Panc1 (cell line): Measurements from ENCODE around the gene RHEB. TPM values are rescaled to one million over a fixed set of nuclear protein-coding genes. Genes with fewer than 3 reads are reported as not detected.
A peak's percentile ranks its signal among the peaks of the same experiment; 100 is the strongest.

ENCODE experiments used
- ATAC-seq: fragments of 200-7000 bp; cut with Tn5 transposase; 2 replicates; pipeline ENCODE4 v1.9.1; 2020; ENCODE audit warnings: mild to moderate bottlenecking, moderate library complexity
- BruUV-seq: library from RNA; stranded (reverse); fragments of 400-500 nt; replicated peaks from 2 replicates; lab custom pipeline; 2021; lab: Mats Ljungman, UMichigan
- CTCF ChIA-PET: fragments of 300-600 bp; sonication (Branson Sonifier 250); formaldehyde crosslinking; loops from one replicate; lab custom pipeline; 2022; ENCODE audit warnings: antibody characterized with exemption; lab: Charles Lee
- POLR2A ChIA-PET: fragments of 300-600 bp; sonication (Branson Sonifier 250); formaldehyde crosslinking; loops from one replicate; lab custom pipeline; 2022; ENCODE audit warnings: antibody characterized with exemption; lab: Charles Lee
- DNase-seq: peaks from one replicate; pipeline ENCODE4 v3.0.0-alpha.2; 2010; ENCODE audit warnings: low read depth, low spot score
- H3K27ac ChIP-seq: 2 replicates; pipeline ENCODE4 v1.5.1; 2011; ENCODE audit warnings: mild to moderate bottlenecking, low read length, inconsistent platforms
- H3K27me3 ChIP-seq: fragments of 200-500 bp; sonication (Bioruptor generic); 2 replicates; pipeline ENCODE4 v1.6.0; 2014; ENCODE audit warnings: low read length, inconsistent platforms; ENCODE audit not compliant: control insufficient read depth, insufficient read depth
- H3K36me3 ChIP-seq: fragments of 200-500 bp; sonication (Bioruptor generic); 2 replicates; pipeline ENCODE4 v1.5.1; 2014; ENCODE audit warnings: inconsistent platforms, mild to moderate bottlenecking, low read length, moderate library complexity; ENCODE audit not compliant: control insufficient read depth, insufficient read depth
- H3K4me1 ChIP-seq: 2 replicates; pipeline ENCODE4 v1.5.1; 2011; ENCODE audit warnings: inconsistent platforms, mild to moderate bottlenecking, low read length, moderate library complexity; ENCODE audit not compliant: control insufficient read depth, insufficient read depth
- H3K4me3 ChIP-seq, 2 experiments: 2 replicates each; pipeline ENCODE4 v1.5.1; 2011 to 2012; ENCODE audit warnings: low read depth in 2 of 2, low read length in 2 of 2, mild to moderate bottlenecking in 2 of 2, inconsistent platforms in 1 of 2, moderate library complexity in 1 of 2
- H3K9me3 ChIP-seq: fragments of 200-500 bp; sonication (Bioruptor generic); 2 replicates; pipeline ENCODE4 v1.5.1; 2014; ENCODE audit warnings: low read depth, mild to moderate bottlenecking, inconsistent platforms, low read length, moderate library complexity; ENCODE audit not compliant: control insufficient read depth, insufficient read depth
- CTCF ChIP-seq: fragments of 450-650 bp; IDR thresholded peaks from 2 replicates; pipeline ENCODE4 v1.5.1; 2017; ENCODE audit warnings: mild to moderate bottlenecking
- POLR2AphosphoS5 ChIP-seq: IDR thresholded peaks from 2 replicates; pipeline ENCODE4 v1.6.1; 2012; ENCODE audit warnings: mild to moderate bottlenecking, low read depth, low read length, moderate library complexity
- REST ChIP-seq, 2 experiments: IDR thresholded peaks; 2 replicates each; pipeline ENCODE4 v1.6.1; 2011 to 2012; ENCODE audit warnings: low read depth in 2 of 2, control low read depth in 1 of 2, low read length in 1 of 2, mild to moderate bottlenecking in 1 of 2, moderate library complexity in 1 of 2; ENCODE audit not compliant: insufficient read depth in 1 of 2
- SIN3A ChIP-seq: IDR thresholded peaks from 2 replicates; pipeline ENCODE4 v1.6.1; 2012; ENCODE audit warnings: low read depth, mild to moderate bottlenecking, low read length, moderate library complexity, borderline replicate concordance; ENCODE audit not compliant: insufficient read depth
- TCF7L2 ChIP-seq: IDR thresholded peaks from 2 replicates; pipeline ENCODE4 v1.6.1; 2011; ENCODE audit warnings: mild to moderate bottlenecking, low read depth, low read length, inconsistent platforms
- in situ Hi-C: cut with HindIII; loops from 2 replicates; pipeline ENCODE4 v1.10.0; 2016; ENCODE audit warnings: low sequenced_read_pairs, low pct_unique_long_range_greater_than_20kb
- intact Hi-C: fragments of 100-400 bp; cut with micrococcal nuclease; formaldehyde crosslinking; loops from one replicate; pipeline ENCODE4 v1.10.0; 2022; ENCODE audit not compliant: unreplicated experiment
- total RNA-seq: library from RNA; stranded (reverse); gene quantifications from one replicate; pipeline ENCODE4 v1.2.1, GENCODE V29; 2021; ENCODE audit not compliant: unreplicated experiment

RHEB gene
- total RNA-seq, 1 experiment from 2014 or later: 259 TPM

DNA sequence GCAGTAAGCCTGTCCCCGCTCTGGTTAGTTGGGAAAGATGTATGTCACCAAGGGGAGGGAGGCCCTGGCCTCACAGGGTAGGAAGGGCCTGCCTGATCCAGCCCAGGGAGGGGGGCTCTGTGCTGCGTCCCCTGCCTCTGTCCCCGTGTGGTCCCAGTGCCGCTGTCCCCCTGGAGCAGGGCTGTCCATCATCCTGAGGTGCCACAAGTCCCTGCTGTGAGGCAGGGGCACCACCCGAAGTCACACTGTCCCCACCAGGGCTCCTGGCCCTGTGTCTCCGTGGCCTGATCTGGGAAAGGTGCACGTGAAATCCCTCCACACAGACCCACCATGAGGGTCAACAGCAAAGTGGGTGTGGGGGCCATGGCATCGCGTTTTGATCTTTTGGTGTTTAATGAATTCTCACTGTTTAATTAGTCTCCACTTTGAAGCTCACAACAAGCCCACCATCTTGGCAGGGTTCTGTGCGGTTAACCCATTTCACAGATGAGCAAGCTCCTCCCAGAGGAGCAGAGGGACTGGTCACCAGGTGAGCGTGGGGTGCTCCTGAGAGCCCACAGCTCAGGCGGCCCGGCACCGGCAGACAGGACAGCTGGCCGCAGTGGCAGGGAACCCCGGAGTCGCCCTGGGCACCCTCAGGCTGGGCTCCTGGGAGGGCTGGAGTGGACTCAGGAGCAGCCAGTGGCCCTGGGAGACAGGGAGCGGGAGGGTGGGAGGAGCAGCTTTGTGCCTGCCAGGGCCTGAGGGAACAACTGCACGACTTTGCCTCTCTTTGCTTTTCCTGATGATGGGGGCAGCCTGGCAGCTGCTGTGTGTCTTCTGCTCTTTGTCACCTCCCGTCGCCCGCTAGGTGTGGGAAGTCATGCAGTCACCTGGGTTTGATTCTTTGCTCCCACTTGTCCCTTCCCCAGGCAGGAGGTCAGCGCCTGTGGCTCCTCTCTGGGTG is 67.8 kb downstream of the RHEB start:
- Histone ChIP-seq H3K9me3 (no peaks in the 10 kb centered on the region), H3K4me3 (no peak overlapping the region), H3K27ac (peak overlapping the region; percentile 62), H3K36me3 (no peaks in the 10 kb centered on the region), H3K27me3 (no peaks in the 10 kb centered on the region), H3K4me1 (peaks cover 29% of the 10 kb centered on the region)
- POLR2A ChIA-PET: no interaction called here
- TF ChIP-seq POLR2AphosphoS5 (no peak), TCF7L2 (no peak), CTCF (no peak), SIN3A (no peak), REST (IDR thresholded peaks at IDR 0.05; ENCODE audit: insufficient read depth in 1 of 2, low read depth in 2 of 2, low read length in 1 of 2) (no peak)
- no peak for DNase-seq
- BruUV-seq: no TSS peak
- no peak for ATAC-seq
- CTCF ChIA-PET: interaction anchor here (0.8 to 1.1 kb wide), 2 partner anchors 12 to 179 kb away, joined by 3 to 5 read pairs; no protein-coding TSS in a partner anchor
- in situ Hi-C loops: no loop called here
- intact Hi-C loops: loop anchor here (10.0 kb wide), 1 partner anchor 303 kb away; no protein-coding TSS in a partner anchor

- no peaks in the 10 kb centered on the region for H3K36me3 ChIP-seq
- H3K27me3 ChIP-seq: no peaks in the 10 kb centered on the region
- DNase-seq (no peak), ATAC-seq (no peak)
- CTCF ChIA-PET: no interaction called here
- in situ Hi-C loops (no loop called here), intact Hi-C loops (loop anchor here (10.0 kb wide), 1 partner anchor 304 kb away; no protein-coding TSS in a partner anchor)
- no TSS peak for BruUV-seq
- H3K27ac ChIP-seq: peak overlapping the region; percentile 62; the same call in 1 of the 2 replicates
- POLR2A ChIA-PET: no interaction called here
- H3K4me1 ChIP-seq: peaks cover 29% of the 10 kb centered on the region
- no peak overlapping the region for H3K4me3 ChIP-seq
- TF ChIP-seq CTCF: no peak
- TF ChIP-seq TCF7L2: no peak
- TF ChIP-seq SIN3A: no peak
- no peak for TF ChIP-seq POLR2AphosphoS5
- TF ChIP-seq REST (IDR thresholded peaks at IDR 0.05; ENCODE audit: insufficient read depth in 1 of 2, low read depth in 2 of 2, low read length in 1 of 2): no peak
- no peaks in the 10 kb centered on the region for H3K9me3 ChIP-seq
Observed at GRCh38 chr7:151451156-151451555, 68.5 kb downstream of the RHEB start.
